ENCODE data around the gene XPR1. TPM values are rescaled to one million over a fixed set of nuclear protein-coding genes. Genes with fewer than 3 reads are reported as not detected.
"Not testable (repeated sequence)": the region's sequence is repeated elsewhere in the genome, so short reads cannot be mapped to it uniquely, and the experiment has no call there.

The XPR1 gene
- total RNA-seq, 1 donor from 2014 or later = 24.7 TPM

DNA sequence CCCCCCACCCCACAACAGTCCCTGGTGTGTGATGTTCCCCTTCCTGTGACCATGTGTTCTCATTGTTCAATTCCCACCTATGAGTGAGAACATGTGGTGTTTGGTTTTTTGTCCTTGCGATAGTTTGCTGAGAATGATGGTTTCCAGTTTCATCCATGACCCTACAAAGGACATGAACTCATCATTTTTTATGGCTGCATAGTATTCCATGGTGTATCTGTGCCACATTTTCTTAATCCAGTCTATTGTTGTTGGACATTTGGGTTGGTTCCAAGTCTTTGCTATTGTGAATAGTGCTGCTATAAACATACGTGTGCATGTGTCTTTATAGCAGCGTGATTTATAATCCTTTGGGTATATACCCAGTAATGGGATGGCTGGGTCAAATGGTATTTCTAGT, 51.3 kb downstream of the XPR1 start:
- H3K4me1 Mint-ChIP-seq; intact Hi-C loops (cut with micrococcal nuclease); H3K27ac Mint-ChIP-seq; H3K4me3 Mint-ChIP-seq; DNase-seq; H3K27me3 Mint-ChIP-seq; H3K9me3 Mint-ChIP-seq: not testable (repeated sequence)
- peaks cover 21% of the 10 kb centered on the region for H3K36me3 Mint-ChIP-seq (ENCODE audit: low read depth)

DNA sequence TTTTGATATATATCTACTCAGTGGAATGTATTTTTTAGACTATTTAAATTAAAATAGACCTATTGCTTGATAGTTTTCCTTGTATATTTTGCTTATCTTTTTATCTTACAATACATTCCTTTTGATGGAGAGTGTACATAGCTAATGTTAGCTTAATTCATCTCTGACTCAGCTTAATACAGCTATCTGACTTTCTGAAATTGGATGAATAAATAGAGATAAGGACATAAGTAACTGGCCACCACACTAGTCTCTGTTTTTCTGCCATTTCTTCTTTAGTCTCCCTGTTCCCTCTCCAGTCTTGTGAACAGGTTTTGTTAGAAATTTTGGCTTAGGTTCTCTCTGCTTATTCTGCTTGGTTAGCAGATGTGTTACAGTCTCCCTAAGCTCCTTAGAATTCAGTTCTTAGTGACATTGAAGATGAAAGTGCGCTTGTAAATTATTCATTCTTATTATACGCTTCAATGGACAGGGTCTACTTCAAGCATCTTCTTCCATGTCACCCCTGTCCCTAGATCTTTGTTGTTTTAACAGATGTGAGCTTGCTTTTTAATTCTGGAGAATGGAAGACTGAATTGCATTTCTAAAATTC, 59.6 kb downstream of the XPR1 start:
- no peak overlapping the region for H3K27ac Mint-ChIP-seq
- peaks cover 6% of the 10 kb centered on the region for H3K36me3 Mint-ChIP-seq (ENCODE audit: low read depth)
- no peaks in the 10 kb centered on the region for H3K27me3 Mint-ChIP-seq
- peaks cover 10% of the 10 kb centered on the region for H3K9me3 Mint-ChIP-seq
- no peak overlapping the region for H3K4me3 Mint-ChIP-seq
- DNase-seq = no peak
- no peaks in the 10 kb centered on the region for H3K4me1 Mint-ChIP-seq
- intact Hi-C loops (cut with micrococcal nuclease) = no loop called here

DNA sequence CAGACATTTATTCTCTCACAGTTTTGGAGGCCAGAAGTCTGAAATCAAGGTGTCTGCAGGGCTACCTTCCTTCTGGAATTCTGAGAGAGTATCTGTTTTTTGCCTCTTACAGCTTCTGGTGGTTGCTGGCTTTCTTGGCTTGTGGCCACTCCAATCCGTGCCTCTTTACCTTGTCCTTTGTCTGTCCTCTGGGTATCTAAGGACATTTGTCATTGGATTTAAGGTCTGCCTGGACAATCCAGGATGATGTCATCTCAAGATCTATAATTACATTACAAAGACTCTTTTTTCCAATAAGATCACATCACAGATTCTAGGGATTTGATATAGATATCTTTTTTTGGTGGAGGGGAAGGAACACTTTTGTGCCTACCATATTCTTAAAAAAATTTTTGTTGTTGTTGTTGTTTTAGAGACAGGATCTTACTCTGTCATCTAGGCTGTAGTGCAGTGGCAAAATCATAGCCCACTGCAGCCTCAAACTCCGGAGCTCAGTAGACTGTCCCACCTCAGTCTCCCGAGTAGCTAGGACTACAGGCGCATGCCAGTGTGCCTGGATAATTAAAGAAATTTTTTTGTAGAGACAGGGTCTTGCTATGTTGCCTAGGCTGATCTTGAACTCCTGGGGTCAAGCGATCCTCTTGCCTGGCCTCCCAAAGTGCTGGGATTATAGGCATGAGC, 61.9 kb downstream of the XPR1 start:
- Mint-ChIP-seq H3K9me3 (peaks cover 27% of the 10 kb centered on the region), H3K27ac (no peak overlapping the region), H3K4me3 (no peak overlapping the region), H3K27me3 (no peaks in the 10 kb centered on the region), H3K36me3 (ENCODE audit: low read depth) (peaks cover 18% of the 10 kb centered on the region), H3K4me1 (no peaks in the 10 kb centered on the region)
- intact Hi-C loops (cut with micrococcal nuclease) = no loop called here
- DNase-seq = no peak

DNA sequence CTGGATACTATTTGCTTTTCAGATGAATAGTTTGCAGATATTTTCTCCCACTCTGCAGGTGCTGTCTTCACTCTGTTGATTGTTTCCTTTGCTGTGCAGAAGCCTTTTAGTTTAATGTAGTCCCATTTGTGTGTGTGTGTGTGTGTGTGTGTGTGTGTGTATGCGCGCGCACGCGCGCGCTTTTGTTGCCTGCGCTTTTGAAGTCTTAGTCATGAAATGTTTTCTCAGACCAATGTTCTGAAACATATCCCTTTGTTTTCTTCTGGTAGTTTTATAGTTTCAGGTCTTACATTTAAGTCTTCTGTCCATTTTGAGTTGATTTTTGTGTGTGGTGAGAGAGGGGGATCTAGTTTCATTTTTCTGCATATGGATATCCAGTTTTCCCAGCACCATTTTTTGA, 63.5 kb downstream of the XPR1 start:
- Mint-ChIP-seq H3K4me1 (no peaks in the 10 kb centered on the region), H3K27ac (no peak overlapping the region), H3K36me3 (ENCODE audit: low read depth) (peaks cover 20% of the 10 kb centered on the region), H3K4me3 (no peak overlapping the region), H3K27me3 (no peaks in the 10 kb centered on the region), H3K9me3 (peaks cover 28% of the 10 kb centered on the region)
- DNase-seq = no peak
- intact Hi-C loops (cut with micrococcal nuclease) = no loop called here

DNA sequence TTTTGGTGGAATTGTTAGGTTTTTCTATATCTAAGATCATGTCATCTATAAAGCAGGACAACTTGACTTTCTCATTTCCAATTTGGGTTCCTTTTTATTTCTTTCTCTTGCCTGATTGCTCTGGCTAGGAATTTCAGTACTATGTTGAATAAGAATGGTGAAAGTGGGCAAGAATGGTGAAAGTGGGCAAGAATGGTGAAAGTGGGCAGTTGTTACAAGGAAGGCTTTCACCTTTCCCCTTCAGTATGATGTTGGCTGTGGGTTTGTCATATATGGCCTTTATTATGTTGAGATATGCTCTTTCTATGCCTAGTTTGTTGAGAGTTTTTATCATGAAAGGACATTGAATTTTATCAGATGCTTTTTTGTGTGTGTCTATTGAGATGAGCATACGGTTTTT, 64.5 kb downstream of the XPR1 start:
- Mint-ChIP-seq H3K4me1 (no peaks in the 10 kb centered on the region), H3K4me3 (no peak overlapping the region), H3K36me3 (ENCODE audit: low read depth) (peaks cover 20% of the 10 kb centered on the region), H3K27ac (no peak overlapping the region), H3K27me3 (no peaks in the 10 kb centered on the region), H3K9me3 (peaks cover 28% of the 10 kb centered on the region)
- no peak for DNase-seq
- intact Hi-C loops (cut with micrococcal nuclease) = no loop called here

DNA sequence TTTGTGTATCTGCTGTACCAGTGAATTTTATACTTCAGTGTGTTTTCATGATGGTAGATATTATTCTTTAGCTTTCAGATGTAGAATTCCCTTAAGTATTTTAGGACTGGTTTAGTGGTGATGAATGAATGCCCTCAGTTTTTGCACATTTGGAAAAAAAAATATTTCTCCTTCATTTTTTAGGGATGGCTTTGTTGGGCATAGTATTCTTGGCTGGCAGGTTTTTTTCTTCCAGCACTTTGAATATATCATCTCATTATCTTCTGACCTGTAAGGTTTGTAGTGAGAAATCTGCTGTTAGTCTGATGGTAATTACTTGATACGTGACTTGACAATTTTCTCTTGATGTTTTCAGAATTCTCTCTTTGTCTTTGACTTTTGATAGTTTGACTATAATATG, 66.8 kb downstream of the XPR1 start:
- no peak overlapping the region for H3K4me3 Mint-ChIP-seq
- H3K9me3 Mint-ChIP-seq = peaks cover 28% of the 10 kb centered on the region
- H3K27ac Mint-ChIP-seq = no peak overlapping the region
- peaks cover 20% of the 10 kb centered on the region for H3K36me3 Mint-ChIP-seq (ENCODE audit: low read depth)
- H3K4me1 Mint-ChIP-seq = no peaks in the 10 kb centered on the region
- no peaks in the 10 kb centered on the region for H3K27me3 Mint-ChIP-seq
- no peak for DNase-seq
- intact Hi-C loops (cut with micrococcal nuclease) = no loop called here

DNA sequence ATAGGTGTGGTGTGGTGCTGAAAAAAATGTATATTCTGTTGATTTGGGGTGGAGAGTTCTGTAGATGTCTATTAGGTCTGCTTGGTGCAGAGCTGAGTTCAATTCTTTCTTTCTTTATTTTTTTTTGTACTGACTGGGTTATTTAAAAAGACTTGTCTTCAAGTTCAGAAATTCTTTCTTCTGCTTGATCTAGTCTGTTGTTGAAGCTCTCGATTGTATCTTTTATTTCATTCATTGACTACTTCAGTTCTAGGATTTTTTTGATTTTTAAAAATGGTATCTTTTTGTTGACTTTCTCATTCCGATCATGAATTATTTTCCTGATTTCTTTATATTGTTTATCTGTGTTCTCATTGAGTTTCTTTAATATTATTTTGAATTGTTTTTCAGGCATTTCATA, 70.6 kb downstream of the XPR1 start:
- H3K27me3 Mint-ChIP-seq; H3K4me1 Mint-ChIP-seq; H3K4me3 Mint-ChIP-seq; intact Hi-C loops (cut with micrococcal nuclease); H3K27ac Mint-ChIP-seq; DNase-seq: not testable (repeated sequence)
- Mint-ChIP-seq H3K9me3 (peaks cover 13% of the 10 kb centered on the region), H3K36me3 (ENCODE audit: low read depth) (peaks cover 14% of the 10 kb centered on the region)

DNA sequence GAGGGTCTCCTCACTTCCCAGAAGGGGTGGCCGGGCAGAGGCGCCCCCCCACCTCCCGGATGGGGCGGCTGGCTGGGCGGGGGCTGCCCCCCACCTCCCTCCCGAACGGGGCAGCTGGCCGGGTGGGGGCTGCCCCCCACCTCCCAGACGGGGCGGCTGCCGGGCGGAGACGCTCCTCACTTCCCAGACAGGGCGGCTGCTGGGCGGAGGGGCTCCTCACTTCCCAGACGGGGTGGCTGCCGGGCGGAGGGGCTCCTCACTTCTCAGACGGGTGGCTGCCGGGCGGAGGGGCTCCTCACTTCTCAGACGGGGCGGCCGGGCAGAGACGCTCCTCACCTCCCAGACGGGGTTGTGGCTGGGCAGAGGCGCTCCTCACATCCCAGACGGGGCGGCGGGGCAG, 78.9 kb downstream of the XPR1 start:
- H3K4me1 Mint-ChIP-seq; intact Hi-C loops (cut with micrococcal nuclease); H3K27me3 Mint-ChIP-seq; H3K27ac Mint-ChIP-seq; DNase-seq; H3K4me3 Mint-ChIP-seq; H3K36me3 Mint-ChIP-seq (ENCODE audit: low read depth): not testable (repeated sequence)
- H3K9me3 Mint-ChIP-seq = peaks cover 18% of the 10 kb centered on the region

DNA sequence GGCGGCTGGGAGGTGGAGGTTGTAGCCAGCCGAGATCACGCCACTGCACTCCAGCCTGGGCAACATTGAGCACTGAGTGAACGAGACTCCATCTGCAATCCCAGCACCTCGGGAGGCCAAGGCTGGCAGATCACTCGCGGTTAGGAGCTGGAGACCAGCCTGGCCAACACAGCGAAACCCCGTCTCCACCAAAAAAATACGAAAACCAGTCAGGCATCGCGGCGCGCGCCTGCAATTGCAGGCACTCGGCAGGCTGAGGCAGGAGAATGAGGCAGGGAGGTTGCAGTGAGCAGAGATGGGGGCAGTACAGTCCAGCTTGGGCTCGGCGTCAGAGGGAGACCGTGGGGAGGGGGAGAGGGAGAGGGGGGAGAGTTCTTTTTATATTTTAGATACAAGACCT, 79.4 kb downstream of the XPR1 start:
- DNase-seq; H3K4me3 Mint-ChIP-seq; H3K27me3 Mint-ChIP-seq; H3K4me1 Mint-ChIP-seq; H3K27ac Mint-ChIP-seq; intact Hi-C loops (cut with micrococcal nuclease); H3K36me3 Mint-ChIP-seq (ENCODE audit: low read depth): not testable (repeated sequence)
- peaks cover 18% of the 10 kb centered on the region for H3K9me3 Mint-ChIP-seq

DNA sequence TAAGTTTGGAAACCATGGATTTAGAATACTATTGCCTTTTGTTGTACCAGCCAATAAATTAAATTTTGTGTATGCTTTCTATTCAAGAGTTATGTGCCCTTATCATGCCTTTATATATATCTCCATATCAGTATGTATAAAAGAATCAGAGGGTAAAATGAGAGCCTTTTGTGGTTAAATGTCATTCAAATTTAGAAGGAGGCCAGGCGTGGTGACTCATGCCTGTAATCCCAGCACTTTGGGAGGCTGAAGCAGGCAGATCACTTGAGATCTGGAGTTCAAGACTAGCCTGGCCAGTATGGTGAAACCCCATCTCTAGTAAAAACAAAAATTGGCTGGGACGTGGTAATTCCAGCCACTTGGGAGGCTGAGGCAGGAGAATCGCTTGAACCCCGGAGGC, 88.9 kb downstream of the XPR1 start:
- H3K9me3 Mint-ChIP-seq = no peaks in the 10 kb centered on the region
- H3K27ac Mint-ChIP-seq = no peak overlapping the region
- intact Hi-C loops (cut with micrococcal nuclease) = no loop called here
- no peak for DNase-seq
- no peaks in the 10 kb centered on the region for H3K4me1 Mint-ChIP-seq
- H3K27me3 Mint-ChIP-seq = no peaks in the 10 kb centered on the region
- no peak overlapping the region for H3K4me3 Mint-ChIP-seq
- no peaks in the 10 kb centered on the region for H3K36me3 Mint-ChIP-seq (ENCODE audit: low read depth)

DNA sequence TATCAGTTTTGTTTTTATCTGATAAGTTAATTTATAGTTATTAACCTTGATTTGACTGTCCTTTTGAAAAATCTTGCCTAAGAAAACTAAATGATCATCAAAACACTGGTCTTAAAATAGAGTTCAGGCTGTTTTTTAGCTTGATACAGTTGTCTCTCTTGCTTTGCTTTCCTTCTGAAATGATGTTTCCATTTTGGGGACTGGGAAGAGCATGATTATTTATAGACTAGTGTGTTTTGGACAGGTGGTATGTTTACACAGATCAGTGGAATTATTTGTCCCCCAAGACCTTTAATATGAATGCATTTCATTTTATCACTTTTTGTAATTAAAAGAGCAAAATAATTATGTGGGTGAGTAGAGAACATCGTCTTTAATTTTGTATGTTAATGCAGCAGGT, 90.8 kb downstream of the XPR1 start:
- H3K36me3 Mint-ChIP-seq (ENCODE audit: low read depth) = no peaks in the 10 kb centered on the region
- H3K4me1 Mint-ChIP-seq = no peaks in the 10 kb centered on the region
- no peak for DNase-seq
- H3K27ac Mint-ChIP-seq = no peak overlapping the region
- H3K27me3 Mint-ChIP-seq = no peaks in the 10 kb centered on the region
- no peaks in the 10 kb centered on the region for H3K9me3 Mint-ChIP-seq
- intact Hi-C loops (cut with micrococcal nuclease) = no loop called here
- H3K4me3 Mint-ChIP-seq = no peak overlapping the region

DNA sequence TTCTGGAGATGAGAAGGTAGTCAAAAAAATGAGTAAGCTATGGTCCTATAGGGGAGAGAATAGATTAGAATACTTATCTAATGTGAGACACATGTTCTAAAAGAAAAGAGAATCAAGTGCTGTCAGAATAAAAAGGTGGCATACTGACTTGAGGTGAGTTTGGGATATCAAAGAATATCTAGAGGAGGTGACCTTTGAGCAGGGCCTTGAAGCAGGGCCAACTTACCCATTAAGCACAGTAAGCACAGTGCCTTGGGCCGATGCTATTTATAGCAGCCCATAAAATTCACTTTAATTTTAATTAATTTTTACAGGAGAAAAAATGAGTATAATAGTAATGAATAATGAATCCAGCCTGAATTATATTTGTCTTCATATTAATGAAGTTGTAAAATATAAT, 92.2 kb downstream of the XPR1 start:
- Mint-ChIP-seq H3K36me3 (ENCODE audit: low read depth) (no peaks in the 10 kb centered on the region), H3K27me3 (no peaks in the 10 kb centered on the region), H3K4me3 (no peak overlapping the region), H3K27ac (no peak overlapping the region), H3K4me1 (no peaks in the 10 kb centered on the region), H3K9me3 (peaks cover 2% of the 10 kb centered on the region)
- DNase-seq = no peak
- intact Hi-C loops (cut with micrococcal nuclease) = no loop called here

DNA sequence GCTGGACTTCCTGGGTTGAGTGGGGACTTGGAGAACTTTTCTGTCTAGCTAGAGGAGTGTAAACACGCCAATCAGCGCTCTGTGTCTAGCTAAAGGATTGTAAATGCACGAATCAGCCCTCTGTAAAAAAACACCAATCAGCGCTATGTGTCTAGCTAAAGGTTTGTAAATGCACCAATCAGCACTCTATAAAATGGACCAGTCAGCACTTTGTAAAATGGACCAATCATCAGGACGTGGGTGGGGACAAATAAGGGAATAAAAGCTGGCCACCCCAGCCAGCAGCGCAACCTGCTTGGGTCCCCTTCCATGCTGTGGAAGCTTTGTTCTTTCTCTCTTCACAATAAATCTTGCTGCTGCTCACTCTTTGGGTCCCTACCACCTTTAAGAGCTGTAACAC, 94.2 kb downstream of the XPR1 start:
- H3K9me3 Mint-ChIP-seq; H3K27me3 Mint-ChIP-seq; intact Hi-C loops (cut with micrococcal nuclease): not testable (repeated sequence)

DNA sequence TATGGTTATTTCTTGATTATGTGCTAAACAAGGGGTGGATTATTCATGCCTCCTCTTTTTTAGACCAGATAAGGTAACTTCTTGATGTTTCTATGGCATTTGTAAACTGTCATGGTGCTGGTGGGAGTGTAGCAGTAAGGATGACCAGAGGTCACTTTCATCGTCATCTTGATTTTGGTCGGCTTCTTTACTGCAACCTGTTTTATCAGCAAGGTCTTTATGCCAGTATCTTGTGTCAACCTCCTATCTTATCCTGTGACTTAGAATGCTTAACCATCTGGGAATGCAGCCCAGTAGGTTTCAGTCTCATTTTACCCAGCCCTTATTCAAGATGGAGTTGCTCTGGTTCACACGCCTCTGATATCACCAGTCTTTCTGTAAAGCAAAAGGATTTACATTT, 95.9 kb downstream of the XPR1 start:
- H3K27me3 Mint-ChIP-seq; H3K9me3 Mint-ChIP-seq; H3K27ac Mint-ChIP-seq; H3K4me1 Mint-ChIP-seq; DNase-seq; intact Hi-C loops (cut with micrococcal nuclease); H3K36me3 Mint-ChIP-seq (ENCODE audit: low read depth); H3K4me3 Mint-ChIP-seq: not testable (repeated sequence)

More for the DNA sequence above, 94.2 kb downstream of the XPR1 start:
- not testable (repeated sequence) for H3K36me3 Mint-ChIP-seq (ENCODE audit: low read depth); H3K4me1 Mint-ChIP-seq; H3K4me3 Mint-ChIP-seq; H3K27ac Mint-ChIP-seq; DNase-seq
